ENCODE measurements around the gene CHAMP1.
A peak's percentile ranks its signal among the peaks of the same experiment; 100 is the strongest.

CHAMP1 gene

GRCh38 chr13:114281351-114282040 is 32.8 kb upstream of the CHAMP1 start, which contains the start of gene UPF3A:
Gene UPF3A (plus strand): TSS chr13:114281601. CDS start chr13:114281640, 39 bp downstream.
- Histone ChIP-seq H3K4me1 (ENCODE audit: control insufficient read depth, insufficient read depth, low read length, unreplicated experiment) (peaks cover 24% of the 10 kb centered on the region), H3K27me3 (ENCODE audit: insufficient read depth, low read length) (no peaks in the 10 kb centered on the region), H3K4me3 (ENCODE audit: low read depth, low read length) (peak within 1 kb of the TSS; percentile 90), H3K36me3 (ENCODE audit: insufficient read depth, low read length) (peaks cover 11% of the 10 kb centered on the region), H2AFZ (ENCODE audit: low read length, unreplicated experiment) (peak within 1 kb of the TSS; percentile 97), H3K27ac (ENCODE audit: low read depth, low read length) (peak within 1 kb of the TSS; percentile 95), H3K79me2 (ENCODE audit: control insufficient read depth, insufficient read depth, low read length, unreplicated experiment) (peaks cover 28% of the 10 kb centered on the region)

- peak overlapping the region; percentile 80 for H3K27ac ChIP-seq (ENCODE audit: low read depth, low read length)
- peaks cover 24% of the 10 kb centered on the region for H3K4me1 ChIP-seq (ENCODE audit: control insufficient read depth, insufficient read depth, low read length, unreplicated experiment)
- no peaks in the 10 kb centered on the region for H3K27me3 ChIP-seq (ENCODE audit: insufficient read depth, low read length)
- H3K36me3 ChIP-seq (ENCODE audit: insufficient read depth, low read length): peaks cover 14% of the 10 kb centered on the region
- peak overlapping the region; percentile 95 for H2AFZ ChIP-seq (ENCODE audit: low read length, unreplicated experiment)
- peaks cover 28% of the 10 kb centered on the region for H3K79me2 ChIP-seq (ENCODE audit: control insufficient read depth, insufficient read depth, low read length, unreplicated experiment)
- peak overlapping the region; percentile 79 for H3K4me3 ChIP-seq (ENCODE audit: low read depth, low read length)
Measured at GRCh38 chr13:114282041-114282670, 32.1 kb upstream of the CHAMP1 start.

DNA sequence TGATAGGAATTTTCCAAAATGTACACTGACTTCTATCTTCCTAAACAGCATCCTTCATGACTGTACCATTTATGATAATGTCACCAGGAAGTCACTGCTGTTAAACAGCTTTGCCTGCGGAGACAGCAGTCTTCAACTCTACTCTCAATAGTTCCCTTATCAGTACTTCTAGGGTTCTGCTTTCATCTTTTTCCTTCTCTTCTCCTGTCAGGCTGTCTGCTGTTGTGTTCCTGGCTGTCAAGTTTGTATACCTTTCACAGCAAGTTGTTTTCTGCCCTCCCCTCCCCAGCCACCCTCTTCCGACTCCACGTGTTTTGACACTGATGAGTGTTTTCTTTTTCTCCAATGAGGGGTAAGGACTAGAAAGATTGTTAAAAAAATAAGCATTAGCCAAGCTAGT is 30.7 kb upstream of the CHAMP1 start:
- Histone ChIP-seq H3K27me3 (ENCODE audit: insufficient read depth, low read length) (no peaks in the 10 kb centered on the region), H3K27ac (ENCODE audit: low read depth, low read length) (no peak overlapping the region), H3K4me3 (ENCODE audit: low read depth, low read length) (peak overlapping the region; percentile 28), H3K79me2 (ENCODE audit: control insufficient read depth, insufficient read depth, low read length, unreplicated experiment) (peaks cover 28% of the 10 kb centered on the region), H2AFZ (ENCODE audit: low read length, unreplicated experiment) (no peak overlapping the region), H3K4me1 (ENCODE audit: control insufficient read depth, insufficient read depth, low read length, unreplicated experiment) (peaks cover 24% of the 10 kb centered on the region), H3K36me3 (ENCODE audit: insufficient read depth, low read length) (peaks cover 14% of the 10 kb centered on the region)

DNA sequence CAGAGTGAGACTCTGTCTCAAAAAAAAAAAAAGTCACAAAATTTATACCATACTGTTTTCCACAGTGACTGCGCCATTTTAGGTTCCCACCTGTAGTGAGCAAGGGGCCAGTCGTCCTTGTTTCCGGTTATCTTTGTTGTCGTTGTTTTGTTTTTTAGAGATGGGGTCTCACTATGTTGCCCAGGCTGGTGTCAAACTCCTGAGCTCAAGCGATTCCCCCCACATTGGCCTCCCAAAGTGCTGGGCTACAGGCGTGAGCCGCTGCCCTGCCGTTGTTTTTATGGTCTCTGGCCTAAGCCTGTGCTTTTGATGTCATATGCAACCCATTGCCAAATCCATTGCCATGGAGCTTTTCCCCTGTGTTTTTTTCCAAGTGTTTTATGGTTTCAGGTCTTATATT is 29.6 kb upstream of the CHAMP1 start:
- Histone ChIP-seq H3K4me3 (ENCODE audit: low read depth, low read length) (no peak overlapping the region), H3K36me3 (ENCODE audit: insufficient read depth, low read length) (peaks cover 14% of the 10 kb centered on the region), H3K27ac (ENCODE audit: low read depth, low read length) (peak overlapping the region; percentile 20; the same call in 1 of the 2 replicates), H3K27me3 (ENCODE audit: insufficient read depth, low read length) (no peaks in the 10 kb centered on the region), H3K4me1 (ENCODE audit: control insufficient read depth, insufficient read depth, low read length, unreplicated experiment) (peaks cover 18% of the 10 kb centered on the region), H3K79me2 (ENCODE audit: control insufficient read depth, insufficient read depth, low read length, unreplicated experiment) (peaks cover 31% of the 10 kb centered on the region), H2AFZ (ENCODE audit: low read length, unreplicated experiment) (no peak overlapping the region)

DNA sequence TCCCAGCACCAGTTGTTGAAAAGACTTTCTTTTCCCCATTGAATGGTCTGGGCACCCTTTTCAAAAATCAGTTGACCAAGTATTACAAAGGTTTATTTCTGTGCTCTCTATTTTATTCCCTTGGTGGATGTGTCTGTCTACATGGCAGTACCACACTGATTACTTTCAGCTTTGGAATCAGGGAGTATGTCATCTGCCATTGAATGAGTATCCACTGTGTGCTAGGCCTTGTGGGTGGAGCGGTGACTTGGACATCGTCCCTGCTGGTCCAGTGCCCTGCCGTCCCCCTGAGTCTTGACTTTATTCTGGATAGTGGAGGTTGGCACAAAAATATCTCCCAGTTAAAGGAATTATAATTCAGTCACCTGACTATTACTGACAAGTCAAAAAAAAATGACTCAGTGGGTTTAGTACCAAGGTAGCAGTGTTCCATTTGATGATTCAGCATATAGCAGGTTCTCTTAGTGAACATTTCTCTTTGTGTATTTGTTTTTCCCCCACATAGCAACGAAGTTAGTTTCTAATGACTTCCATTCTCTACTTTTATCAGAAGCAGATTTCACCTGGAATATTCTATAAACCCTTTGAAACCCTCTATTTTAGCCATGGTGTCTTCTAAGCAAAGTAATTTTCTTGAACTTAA is 29.0 kb upstream of the CHAMP1 start:
- Histone ChIP-seq H3K79me2 (ENCODE audit: control insufficient read depth, insufficient read depth, low read length, unreplicated experiment) (peaks cover 33% of the 10 kb centered on the region), H3K4me1 (ENCODE audit: control insufficient read depth, insufficient read depth, low read length, unreplicated experiment) (peaks cover 12% of the 10 kb centered on the region), H3K36me3 (ENCODE audit: insufficient read depth, low read length) (peaks cover 14% of the 10 kb centered on the region), H3K27me3 (ENCODE audit: insufficient read depth, low read length) (no peaks in the 10 kb centered on the region), H2AFZ (ENCODE audit: low read length, unreplicated experiment) (no peak overlapping the region), H3K27ac (ENCODE audit: low read depth, low read length) (peak overlapping the region; percentile 30; the same call in 1 of the 2 replicates), H3K4me3 (ENCODE audit: low read depth, low read length) (no peak overlapping the region)

- Histone ChIP-seq H2AFZ (ENCODE audit: low read length, unreplicated experiment) (no peak overlapping the region), H3K79me2 (ENCODE audit: control insufficient read depth, insufficient read depth, low read length, unreplicated experiment) (peaks cover 33% of the 10 kb centered on the region), H3K27ac (ENCODE audit: low read depth, low read length) (no peak overlapping the region), H3K36me3 (ENCODE audit: insufficient read depth, low read length) (peaks cover 14% of the 10 kb centered on the region), H3K27me3 (ENCODE audit: insufficient read depth, low read length) (no peaks in the 10 kb centered on the region), H3K4me3 (ENCODE audit: low read depth, low read length) (no peak overlapping the region), H3K4me1 (ENCODE audit: control insufficient read depth, insufficient read depth, low read length, unreplicated experiment) (peaks cover 9% of the 10 kb centered on the region)
Measured at GRCh38 chr13:114286808-114287207, 27.5 kb upstream of the CHAMP1 start.

DNA sequence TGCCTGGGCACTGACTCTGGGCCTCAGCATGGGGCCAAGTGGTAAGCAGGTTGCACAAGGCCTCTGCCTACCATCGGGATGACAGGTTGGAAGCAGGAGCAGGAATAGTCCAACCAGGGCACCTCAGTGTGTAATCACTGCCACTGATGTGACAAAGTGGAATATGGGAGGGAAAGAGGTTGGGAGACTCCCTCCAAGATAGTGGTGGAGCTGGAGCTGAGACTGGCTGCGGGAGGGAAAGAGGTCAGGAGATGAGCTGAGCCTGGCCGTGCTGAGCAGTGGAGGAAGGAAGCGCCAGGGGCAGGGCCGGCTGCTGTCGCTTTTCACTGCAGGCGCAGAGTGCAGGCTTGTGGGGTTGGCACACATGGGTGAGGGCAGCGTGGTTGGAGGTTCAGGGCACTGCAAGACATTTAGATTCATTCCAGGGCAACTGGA is 26.1 kb upstream of the CHAMP1 start:
- H3K27me3 ChIP-seq (ENCODE audit: insufficient read depth, low read length): no peaks in the 10 kb centered on the region
- peaks cover 25% of the 10 kb centered on the region for H3K79me2 ChIP-seq (ENCODE audit: control insufficient read depth, insufficient read depth, low read length, unreplicated experiment)
- no peak overlapping the region for H3K27ac ChIP-seq (ENCODE audit: low read depth, low read length)
- peaks cover 9% of the 10 kb centered on the region for H3K4me1 ChIP-seq (ENCODE audit: control insufficient read depth, insufficient read depth, low read length, unreplicated experiment)
- H3K36me3 ChIP-seq (ENCODE audit: insufficient read depth, low read length): peaks cover 17% of the 10 kb centered on the region
- H2AFZ ChIP-seq (ENCODE audit: low read length, unreplicated experiment): no peak overlapping the region
- no peak overlapping the region for H3K4me3 ChIP-seq (ENCODE audit: low read depth, low read length)

- H3K79me2 ChIP-seq (ENCODE audit: control insufficient read depth, insufficient read depth, low read length, unreplicated experiment): no peaks in the 10 kb centered on the region
Measured at GRCh38 chr13:114296448-114296847, 17.9 kb upstream of the CHAMP1 start.

DNA sequence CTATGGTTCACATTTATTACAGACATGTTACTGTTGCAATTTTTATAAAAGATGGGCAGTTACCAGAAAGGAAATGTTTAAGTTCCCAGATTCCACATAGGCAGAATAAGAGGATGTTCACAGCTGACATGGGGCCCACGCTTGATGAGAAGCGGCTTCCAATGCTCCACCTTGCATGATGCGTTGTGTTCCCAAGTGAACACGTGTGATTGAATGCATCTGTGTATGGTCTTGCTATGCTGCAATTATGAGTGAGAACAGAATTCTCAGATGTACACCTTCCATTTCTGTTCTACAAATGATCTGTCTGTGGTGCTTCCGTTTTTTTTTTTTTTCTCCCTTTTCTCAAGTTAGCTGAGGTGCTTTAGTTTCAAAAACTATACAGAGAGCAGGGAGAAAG is 17.4 kb upstream of the CHAMP1 start:
- Histone ChIP-seq H3K27me3 (ENCODE audit: insufficient read depth, low read length) (no peaks in the 10 kb centered on the region), H3K79me2 (ENCODE audit: control insufficient read depth, insufficient read depth, low read length, unreplicated experiment) (no peaks in the 10 kb centered on the region), H3K4me3 (ENCODE audit: low read depth, low read length) (no peak overlapping the region), H3K27ac (ENCODE audit: low read depth, low read length) (no peak overlapping the region), H3K36me3 (ENCODE audit: insufficient read depth, low read length) (peaks cover 4% of the 10 kb centered on the region; the same call in 1 of the 2 replicates), H2AFZ (ENCODE audit: low read length, unreplicated experiment) (no peak overlapping the region), H3K4me1 (ENCODE audit: control insufficient read depth, insufficient read depth, low read length, unreplicated experiment) (peaks cover 6% of the 10 kb centered on the region)

More at GRCh38 chr13:114296448-114296847, 17.9 kb upstream of the CHAMP1 start:
- H3K27ac ChIP-seq (ENCODE audit: low read depth, low read length): no peak overlapping the region
- H3K4me1 ChIP-seq (ENCODE audit: control insufficient read depth, insufficient read depth, low read length, unreplicated experiment): peaks cover 6% of the 10 kb centered on the region
- no peak overlapping the region for H3K4me3 ChIP-seq (ENCODE audit: low read depth, low read length)
- H3K27me3 ChIP-seq (ENCODE audit: insufficient read depth, low read length): no peaks in the 10 kb centered on the region
- no peak overlapping the region for H2AFZ ChIP-seq (ENCODE audit: low read length, unreplicated experiment)
- peaks cover 4% of the 10 kb centered on the region; the same call in 1 of the 2 replicates for H3K36me3 ChIP-seq (ENCODE audit: insufficient read depth, low read length)

- no peaks in the 10 kb centered on the region for H3K27me3 ChIP-seq (ENCODE audit: insufficient read depth, low read length)
- H3K4me3 ChIP-seq (ENCODE audit: low read depth, low read length): no peak overlapping the region
- no peak overlapping the region for H3K27ac ChIP-seq (ENCODE audit: low read depth, low read length)
- no peaks in the 10 kb centered on the region for H3K36me3 ChIP-seq (ENCODE audit: insufficient read depth, low read length)
- H3K4me1 ChIP-seq (ENCODE audit: control insufficient read depth, insufficient read depth, low read length, unreplicated experiment): peaks cover 6% of the 10 kb centered on the region
- no peaks in the 10 kb centered on the region for H3K79me2 ChIP-seq (ENCODE audit: control insufficient read depth, insufficient read depth, low read length, unreplicated experiment)
- no peak overlapping the region for H2AFZ ChIP-seq (ENCODE audit: low read length, unreplicated experiment)
Measured at GRCh38 chr13:114298866-114299265, 15.4 kb upstream of the CHAMP1 start.
